Stimulated activated CD4-positive, alpha-beta T cell treated with anti-CD3 and anti-CD28 coated beads, Interleukin-15, amount 100 ng/mL, for 1 hour (primary cell): ENCODE results near the gene FNDC3B.

ENCODE experiments used
- DNase-seq, 2 donors: peaks; one replicate each; pipeline ENCODE4 v3.0.0-alpha.2; 2020; ENCODE audit warnings: low read depth in 1 of 2, low spot score in 1 of 2

The FNDC3B gene

GRCh38 chr3:172132721-172133311 lies 93.4 kb downstream of the FNDC3B start:
- DNase-seq: no peak

- DNase-seq: no peak
These were observed 94.5 kb downstream of the FNDC3B start for GRCh38 chr3:172133838-172134237.

- DNase-seq: no peak
These were observed 95.0 kb downstream of the FNDC3B start for GRCh38 chr3:172134352-172134751.

GRCh38 chr3:172135185-172135584 lies 95.8 kb downstream of the FNDC3B start:
- DNase-seq: no peak

GRCh38 chr3:172135820-172136219 lies 96.4 kb downstream of the FNDC3B start:
- no peak for DNase-seq

- no peak for DNase-seq
These were observed 97.0 kb downstream of the FNDC3B start for GRCh38 chr3:172136330-172136729.

GRCh38 chr3:172137287-172138192 lies 98.2 kb downstream of the FNDC3B start:
- no peak for DNase-seq

GRCh38 chr3:172138193-172138537 lies 98.8 kb downstream of the FNDC3B start:
- no peak for DNase-seq

GRCh38 chr3:172138792-172139507 lies 99.6 kb downstream of the FNDC3B start:
- no peak for DNase-seq

- DNase-seq: no peak
These were observed 100.3 kb downstream of the FNDC3B start for GRCh38 chr3:172139528-172140276.

GRCh38 chr3:172140499-172141391 lies 101.4 kb downstream of the FNDC3B start:
- no peak for DNase-seq

GRCh38 chr3:172142051-172142863 lies 102.9 kb downstream of the FNDC3B start:
- no peak for DNase-seq

- no peak for DNase-seq
These were observed 103.6 kb downstream of the FNDC3B start for GRCh38 chr3:172142864-172143451.

- no peak for DNase-seq
These were observed 104.5 kb downstream of the FNDC3B start for GRCh38 chr3:172143739-172144497.

GRCh38 chr3:172144601-172145000 lies 105.2 kb downstream of the FNDC3B start:
- DNase-seq: no peak

GRCh38 chr3:172145031-172145686 lies 105.8 kb downstream of the FNDC3B start:
- no peak for DNase-seq

GRCh38 chr3:172146349-172146748 lies 107.0 kb downstream of the FNDC3B start:
- DNase-seq: no peak
